NCI-H2107 (cell line): ENCODE data around the gene TRIL.

Experiments
- DNase-seq: peaks from one replicate; lab custom pipeline; 2025; lab: John Stamatoyannopoulos, UW

Gene TRIL

GRCh38 chr7:28958235-28958979 lies at the start of gene TRIL:
Gene TRIL (minus strand): TSS chr7:28958330. CDS start chr7:28958046, 284 bp downstream.
- peak; percentile 10 for DNase-seq

DNA sequence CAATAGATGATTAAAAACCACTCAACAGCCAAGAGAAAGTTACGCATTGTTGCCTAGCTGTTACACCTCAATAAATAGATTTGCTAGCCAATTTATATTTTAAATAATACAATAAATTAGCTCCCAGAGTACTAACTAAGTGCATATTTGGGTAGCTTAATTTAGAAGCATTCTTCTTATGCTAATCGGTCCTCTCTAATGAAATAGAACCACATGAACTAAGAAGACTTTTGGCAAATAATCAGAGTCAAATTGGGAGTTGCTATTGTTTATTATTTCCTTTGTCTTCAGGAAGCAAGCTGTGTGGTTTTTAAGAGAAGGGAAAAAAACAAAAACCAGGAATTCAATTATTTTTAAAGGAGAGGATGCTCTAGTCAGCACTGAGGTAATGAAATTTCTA lies 49.0 kb upstream of the TRIL start:
- DNase-seq: no peak

- no peak for DNase-seq
Measured at GRCh38 chr7:29005829-29006228, 47.7 kb upstream of the TRIL start.

- no peak for DNase-seq
Measured at GRCh38 chr7:29005406-29005805, 47.3 kb upstream of the TRIL start.

GRCh38 chr7:29003703-29004102 lies 45.6 kb upstream of the TRIL start:
- no peak for DNase-seq

DNA sequence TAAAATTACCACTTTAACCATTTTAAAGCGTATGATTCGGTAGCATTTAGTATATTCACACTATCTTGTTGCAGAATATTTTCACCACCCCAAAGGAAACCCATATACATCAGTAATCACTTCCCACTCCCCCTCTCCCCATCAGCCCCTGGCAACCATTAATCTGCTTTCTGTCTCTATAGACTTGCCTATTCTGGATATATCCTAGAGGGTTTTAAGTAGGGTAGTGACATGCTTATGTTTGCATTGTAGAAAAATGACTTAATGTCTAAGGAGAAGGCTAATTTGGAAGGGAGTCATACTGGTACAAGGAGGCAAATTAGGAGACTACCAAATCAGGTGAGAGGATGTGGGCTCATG lies 42.6 kb upstream of the TRIL start:
- DNase-seq: no peak

GRCh38 chr7:28999895-29000716 lies 42.0 kb upstream of the TRIL start:
- DNase-seq: no peak

DNA sequence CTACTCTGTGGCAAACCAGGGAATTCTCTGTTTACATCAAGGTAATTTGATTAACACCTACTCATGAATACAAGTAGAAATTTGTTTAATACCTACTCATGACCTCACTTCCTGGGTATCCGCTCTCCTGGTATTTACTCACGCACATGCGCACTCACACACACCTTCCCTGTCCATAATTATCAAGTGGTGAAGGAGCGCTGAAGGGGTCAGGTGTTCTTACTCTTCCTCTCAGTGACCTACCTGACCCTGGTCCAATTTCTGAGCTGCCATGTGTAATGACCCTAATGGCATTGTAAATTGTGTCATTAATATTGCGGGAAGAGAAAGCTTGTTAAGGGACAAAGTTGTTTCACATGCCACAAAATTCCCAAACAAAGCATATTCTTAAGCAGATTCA lies 41.3 kb upstream of the TRIL start:
- DNase-seq: no peak

DNA sequence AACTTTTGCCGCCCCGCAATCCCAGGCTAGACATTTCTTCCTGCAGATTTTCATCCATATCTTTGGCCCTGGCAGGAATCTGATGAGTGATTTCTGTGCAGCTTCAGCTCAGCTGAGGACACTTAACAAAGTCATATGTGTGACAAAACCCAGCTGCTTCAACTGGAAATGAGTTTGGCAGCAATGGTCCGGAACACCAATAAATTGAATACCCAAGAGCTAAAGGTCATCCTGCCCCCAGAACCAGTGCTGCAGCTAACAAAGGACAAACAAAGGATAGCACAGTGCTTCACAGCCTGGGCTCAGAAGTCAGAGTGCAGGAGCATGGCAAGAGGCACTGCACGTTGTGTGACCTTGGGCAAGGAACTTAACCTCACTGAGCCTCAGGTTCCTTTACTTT lies 40.0 kb upstream of the TRIL start:
- no peak for DNase-seq

- no peak for DNase-seq
Measured at GRCh38 chr7:28996836-28997235, 38.7 kb upstream of the TRIL start.

GRCh38 chr7:28993371-28993770 lies 35.2 kb upstream of the TRIL start:
- no peak for DNase-seq

GRCh38 chr7:28992798-28993197 lies 34.7 kb upstream of the TRIL start:
- DNase-seq: no peak

DNA sequence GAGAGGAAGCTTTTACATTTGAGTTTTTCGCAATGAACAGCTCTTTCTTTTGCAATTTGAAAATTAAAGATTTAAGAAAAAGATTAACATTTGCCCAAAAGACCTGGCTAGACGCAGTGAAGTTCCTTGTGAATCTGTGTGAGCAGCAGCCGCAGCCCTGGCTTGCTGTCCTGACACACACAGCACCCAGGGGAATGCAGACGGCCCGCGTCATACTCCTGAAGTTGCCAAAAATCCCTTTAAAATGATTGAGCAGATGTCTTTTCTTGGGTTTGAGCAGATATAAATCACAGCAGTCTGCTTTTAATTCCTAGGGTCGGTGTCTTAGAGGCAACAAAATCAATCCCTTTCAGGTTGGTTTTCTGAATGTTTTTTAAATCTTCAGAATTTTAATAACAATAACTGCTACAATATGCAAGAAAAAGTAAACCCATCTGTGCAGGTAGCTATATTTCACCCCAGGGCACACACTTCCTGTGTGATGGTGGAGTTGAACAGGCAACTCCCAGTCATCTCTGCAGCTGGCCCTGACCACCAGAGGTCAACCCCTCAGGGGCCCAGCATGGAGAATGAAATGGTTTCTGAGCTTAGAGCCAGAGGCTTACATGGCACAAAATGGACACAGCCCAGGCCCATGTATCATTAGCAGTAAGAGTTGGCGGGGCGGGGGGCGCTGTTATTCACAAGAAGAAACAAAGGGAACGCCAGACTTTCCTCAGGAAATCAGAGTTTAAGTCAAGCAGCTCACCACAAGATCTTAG lies 32.2 kb upstream of the TRIL start:
- no peak for DNase-seq

- DNase-seq: no peak
Measured at GRCh38 chr7:28989211-28989980, 31.3 kb upstream of the TRIL start.

GRCh38 chr7:28988810-28989209 lies 30.7 kb upstream of the TRIL start:
- no peak for DNase-seq

DNA sequence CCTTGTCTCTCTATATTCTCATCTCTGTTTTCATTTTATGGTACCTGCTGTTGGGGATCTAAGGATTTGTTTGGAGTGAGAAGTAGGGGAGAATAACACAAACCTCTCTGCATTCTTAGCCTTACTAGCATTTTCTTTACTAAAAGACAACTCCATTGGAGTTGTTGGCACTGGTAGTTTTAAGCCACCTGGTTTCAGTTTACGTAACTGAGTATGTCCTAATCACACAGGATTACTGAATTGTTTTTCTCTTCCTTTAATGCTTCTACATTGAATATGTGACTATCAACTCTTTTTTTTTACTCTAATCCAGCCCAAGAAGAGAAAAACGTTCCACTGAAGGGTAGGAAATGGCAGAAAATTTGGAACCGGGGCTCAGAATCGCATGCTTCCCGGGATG lies 30.0 kb upstream of the TRIL start:
- no peak for DNase-seq

GRCh38 chr7:28986765-28987110 lies 28.6 kb upstream of the TRIL start:
- no peak for DNase-seq

GRCh38 chr7:28986028-28986764 lies 28.1 kb upstream of the TRIL start:
- DNase-seq: no peak

DNA sequence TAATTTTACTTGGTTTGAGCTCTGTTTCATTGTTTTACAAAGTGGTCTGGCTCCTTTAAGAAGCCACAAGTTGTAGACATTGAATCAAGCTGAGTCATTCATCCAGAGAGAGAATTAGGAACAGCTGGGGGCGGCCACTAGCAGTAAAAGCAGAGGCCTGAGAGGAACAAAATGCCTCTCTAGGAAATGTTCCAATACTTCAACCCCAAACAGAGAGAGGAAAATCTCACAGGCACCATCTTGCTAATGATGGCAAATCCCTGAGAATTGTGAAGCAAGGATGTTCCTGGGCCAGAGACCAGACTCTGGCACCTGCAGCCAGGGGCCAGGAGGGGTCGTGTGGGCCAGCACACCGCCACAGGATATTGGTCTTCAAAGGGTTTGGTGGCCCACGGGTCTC lies 26.5 kb upstream of the TRIL start:
- no peak for DNase-seq

DNA sequence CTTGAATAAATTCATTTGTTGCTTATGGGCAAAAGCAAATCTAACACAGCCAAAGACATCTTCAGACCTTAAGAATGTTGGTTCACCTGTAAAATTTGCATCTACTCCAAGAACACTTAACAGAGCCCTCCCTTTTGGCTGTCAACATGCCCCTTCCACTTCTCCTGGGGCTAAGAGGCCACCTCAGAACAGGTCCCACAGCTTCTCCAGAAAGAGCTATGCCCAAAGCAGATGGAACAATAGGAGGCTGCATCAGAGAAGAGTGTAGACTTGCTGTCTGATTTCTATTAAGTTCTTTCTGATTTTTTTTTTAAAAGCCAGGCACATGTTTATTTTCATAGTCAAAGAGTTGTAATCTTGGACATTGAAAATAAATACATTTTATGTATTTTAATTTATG lies 26.1 kb upstream of the TRIL start:
- no peak for DNase-seq

- DNase-seq: no peak
Measured at GRCh38 chr7:28983396-28984190, 25.5 kb upstream of the TRIL start.
